Right atrium auricular region (tissue), 2 donors: ENCODE data around the gene TCEA3. TPM values are rescaled to one million over a fixed set of nuclear protein-coding genes. Genes with fewer than 3 reads are reported as not detected.

Experiments used
- DNase-seq: peaks from one replicate; pipeline ENCODE4 v3.0.0-alpha.2; 2019; ENCODE audit warnings: low spot score
- H3K27ac ChIP-seq, 2 donors: fragments of 200-600 bp; sonication (generic); 1 replicate in 1 of 2; 2 replicates in 1 of 2; pipeline ENCODE4 v1.5.1; 2016 to 2019
- H3K27me3 ChIP-seq, 2 donors: fragments of 200-600 bp; sonication (generic); one replicate each; pipeline versions ENCODE4 v1.5.1 to v1.6.0; 2017 to 2019
- H3K36me3 ChIP-seq: fragments of 200-600 bp; sonication (generic); one replicate; pipeline ENCODE4 v1.5.1; 2016
- H3K4me1 ChIP-seq, 2 donors: fragments of 200-600 bp; sonication (generic); one replicate each; pipeline versions ENCODE4 v1.5.1 to v1.6.0; 2017 to 2019
- H3K4me3 ChIP-seq, 2 donors: fragments of 200-600 bp; sonication (generic); 1 replicate in 1 of 2; 2 replicates in 1 of 2; pipeline ENCODE4 v1.5.1; 2017 to 2019; ENCODE audit warnings: mild to moderate bottlenecking in 1 of 2, moderate library complexity in 1 of 2
- H3K9me3 ChIP-seq, 2 donors: fragments of 200-600 bp; sonication (generic); one replicate each; pipeline ENCODE4 v1.5.1; 2019
- CTCF ChIP-seq, 2 donors: fragments of 200-600 bp; sonication (generic); IDR thresholded peaks; one replicate each; pipeline ENCODE4 v1.5.1; 2019; ENCODE audit warnings: antibody characterized with exemption in 2 of 2
- total RNA-seq, 2 donors: library from RNA; depleted of rRNA; stranded (reverse); fragments of >200 nt; gene quantifications; one replicate each; pipeline ENCODE4 v1.1.0, GENCODE V29; 2016

TCEA3 gene
- total RNA-seq, 2 donors from 2014 or later: 24.4 to 40.1 TPM

- no peak for TF ChIP-seq CTCF (IDR thresholded peaks at IDR 0.05)
- peak overlapping the region; percentile 96 to 97 for H3K27ac ChIP-seq
- peak overlapping the region; percentile 86 to 90 for H3K4me3 ChIP-seq
- no peak for DNase-seq
- no peaks in the 10 kb centered on the region for H3K27me3 ChIP-seq
- no peaks in the 10 kb centered on the region for H3K36me3 ChIP-seq
- H3K4me1 ChIP-seq: peaks cover 0 to 38% of the 10 kb centered on the region in 2 donors
- H3K9me3 ChIP-seq: no peaks in the 10 kb centered on the region
Observed at GRCh38 chr1:23344987-23345472, 79.5 kb downstream of the TCEA3 start.

- Histone ChIP-seq H3K36me3 (no peaks in the 10 kb centered on the region), H3K4me3 (peak within 1 kb of the TSS; percentile 86 to 90), H3K27ac (peak within 1 kb of the TSS; percentile 96 to 97), H3K27me3 (no peaks in the 10 kb centered on the region), H3K4me1 (peaks cover 0 to 45% of the 10 kb centered on the region in 2 donors), H3K9me3 (no peaks in the 10 kb centered on the region)
- peak; percentile 14 to 45 for TF ChIP-seq CTCF (IDR thresholded peaks at IDR 0.05)
- DNase-seq: peak; percentile 100
Observed at GRCh38 chr1:23344111-23344986, 80.2 kb downstream of the TCEA3 start, which contains the start of gene HNRNPR. HNRNPR (minus strand) TSS chr1:23344284; CDS start chr1:23341008, 3,276 bp downstream.

DNA sequence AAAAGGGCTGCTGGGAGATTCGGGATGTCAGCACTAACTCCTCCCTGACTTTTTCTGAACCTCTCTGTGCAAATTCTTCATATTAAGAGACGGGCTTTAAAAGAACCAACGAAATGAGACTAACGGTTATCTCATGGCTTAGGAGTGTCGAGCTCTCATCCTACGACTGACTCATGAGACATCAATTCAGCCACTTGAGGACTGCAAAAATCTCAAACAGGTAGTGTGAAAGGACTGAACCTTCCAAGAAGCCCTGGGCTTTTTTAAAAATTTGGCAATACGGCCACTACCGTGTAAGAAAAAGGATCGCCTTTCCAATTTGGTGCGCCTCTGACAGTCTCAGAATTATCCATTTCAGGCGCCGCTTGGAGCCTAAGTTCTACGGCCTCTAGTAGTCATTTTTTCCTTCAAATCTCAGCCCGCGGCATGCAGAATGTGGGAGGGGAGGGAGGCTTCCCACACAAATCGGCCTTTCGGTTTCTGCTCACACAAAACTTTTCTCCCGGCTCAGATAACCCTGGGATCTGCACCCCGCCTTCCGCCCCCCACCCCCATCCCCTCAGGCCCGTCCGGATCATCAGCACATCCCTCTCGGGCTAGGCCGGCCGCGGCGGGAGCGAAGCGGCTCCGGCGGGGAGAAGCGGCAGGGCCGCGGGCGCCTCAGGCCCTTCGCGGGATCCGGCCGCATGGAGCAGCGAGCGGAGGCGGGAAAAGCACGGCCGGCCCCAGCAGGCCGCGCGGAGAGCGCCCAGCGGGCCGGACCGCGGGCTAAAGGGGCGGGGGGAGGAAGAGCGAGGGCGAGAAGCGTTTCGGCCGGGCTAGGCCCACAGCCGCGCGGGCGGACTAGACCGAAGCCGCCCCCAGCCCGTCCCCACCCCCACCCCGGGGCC is 81.1 kb downstream of the TCEA3 start:
- no peaks in the 10 kb centered on the region for H3K27me3 ChIP-seq
- peaks cover 0 to 54% of the 10 kb centered on the region in 2 donors for H3K4me1 ChIP-seq
- H3K36me3 ChIP-seq: no peaks in the 10 kb centered on the region
- H3K27ac ChIP-seq: peak overlapping the region; percentile 96 to 97
- DNase-seq: no peak
- peak overlapping the region; percentile 86 to 90 for H3K4me3 ChIP-seq
- no peaks in the 10 kb centered on the region for H3K9me3 ChIP-seq
- TF ChIP-seq CTCF (IDR thresholded peaks at IDR 0.05): no peak

- no peak for TF ChIP-seq CTCF (IDR thresholded peaks at IDR 0.05)
- Histone ChIP-seq H3K4me1 (peaks cover 0 to 62% of the 10 kb centered on the region in 2 donors), H3K27me3 (no peaks in the 10 kb centered on the region), H3K9me3 (no peaks in the 10 kb centered on the region), H3K4me3 (peak overlapping the region; percentile 86 to 90), H3K36me3 (peaks cover 8% of the 10 kb centered on the region), H3K27ac (no peak overlapping the region)
- DNase-seq: no peak
Observed at GRCh38 chr1:23341931-23342692, 82.4 kb downstream of the TCEA3 start.

DNA sequence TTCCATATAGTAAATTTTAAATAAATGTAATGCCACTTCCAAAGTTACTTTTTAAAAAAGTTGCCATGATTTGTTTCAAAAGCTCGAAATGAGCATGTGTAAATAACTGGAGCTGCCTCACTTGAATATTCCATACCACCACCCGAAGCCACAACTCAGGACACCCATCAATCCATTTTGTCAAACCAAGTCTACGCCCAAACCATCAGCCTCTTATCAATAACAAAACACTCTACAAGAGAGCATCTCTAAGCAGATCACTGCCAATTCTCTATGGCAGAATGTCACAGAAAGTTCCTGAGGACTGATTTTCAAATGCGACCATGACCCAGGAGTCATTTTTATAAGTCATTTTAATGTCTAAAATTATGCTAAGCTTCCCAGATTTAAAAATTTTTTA is 84.9 kb downstream of the TCEA3 start:
- no peak for DNase-seq
- peaks cover 0 to 56% of the 10 kb centered on the region in 2 donors for H3K4me1 ChIP-seq
- H3K4me3 ChIP-seq: no peak overlapping the region

More for the DNA sequence above, 84.9 kb downstream of the TCEA3 start:
- Histone ChIP-seq H3K36me3 (peaks cover 28% of the 10 kb centered on the region), H3K9me3 (no peaks in the 10 kb centered on the region), H3K27me3 (no peaks in the 10 kb centered on the region), H3K27ac (no peak overlapping the region)
- no peak for TF ChIP-seq CTCF (IDR thresholded peaks at IDR 0.05)
